ENCODE results near the gene ZIC4.

Gene ZIC4

GRCh38 chr3:147406028-147406931, at the start of gene ZIC4:
ZIC4 (minus strand) TSS chr3:147406543; CDS start chr3:147402797, 3,746 bp downstream.
- no peak for DNase-seq

GRCh38 chr3:147449669-147450068, 43.3 kb upstream of the ZIC4 start:
- DNase-seq, result no peak

- DNase-seq, result no peak
Measured at GRCh38 chr3:147447224-147447623, 40.9 kb upstream of the ZIC4 start.

GRCh38 chr3:147431751-147432150, 25.4 kb upstream of the ZIC4 start:
- no peak for DNase-seq

- DNase-seq, result no peak
Measured at GRCh38 chr3:147428754-147429153, 22.4 kb upstream of the ZIC4 start.

- DNase-seq, result no peak
Measured at GRCh38 chr3:147428326-147428725, 22.0 kb upstream of the ZIC4 start.

- DNase-seq, result no peak
Measured at GRCh38 chr3:147427746-147428145, 21.4 kb upstream of the ZIC4 start.

- DNase-seq, result no peak
Measured at GRCh38 chr3:147426931-147427330, 20.6 kb upstream of the ZIC4 start.

- no peak for DNase-seq
Measured at GRCh38 chr3:147425388-147425850, 19.1 kb upstream of the ZIC4 start.

GRCh38 chr3:147424581-147425387, 18.4 kb upstream of the ZIC4 start:
- DNase-seq, result no peak

- DNase-seq, result no peak
Measured at GRCh38 chr3:147423798-147424580, 17.6 kb upstream of the ZIC4 start.

GRCh38 chr3:147423537-147423797, 17.1 kb upstream of the ZIC4 start:
- DNase-seq, result no peak

- DNase-seq, result no peak
Measured at GRCh38 chr3:147422601-147423536, 16.5 kb upstream of the ZIC4 start.

GRCh38 chr3:147422196-147422595, 15.9 kb upstream of the ZIC4 start:
- DNase-seq, result no peak

- DNase-seq, result no peak
Measured at GRCh38 chr3:147421184-147421912, 15.0 kb upstream of the ZIC4 start.

- no peak for DNase-seq
Measured at GRCh38 chr3:147420353-147421183, 14.2 kb upstream of the ZIC4 start.

- no peak for DNase-seq
Measured at GRCh38 chr3:147419781-147420224, 13.5 kb upstream of the ZIC4 start.

- no peak for DNase-seq
Measured at GRCh38 chr3:147418808-147419701, 12.7 kb upstream of the ZIC4 start.

- DNase-seq, result no peak
Measured at GRCh38 chr3:147418371-147418781, 12.0 kb upstream of the ZIC4 start.

Measured in SW 1271 (cell line).